Colon (tissue), 2 donors: ENCODE data around the gene FRRS1L.

Experiments used
- FAIRE-seq: peaks from 2 replicates; lab custom pipeline; 2012; peaks lifted over from hg19 to GRCh38; lab: Jason Lieb, UNC
- donor health status: control.
- donor health status: control.

FRRS1L gene

DNA sequence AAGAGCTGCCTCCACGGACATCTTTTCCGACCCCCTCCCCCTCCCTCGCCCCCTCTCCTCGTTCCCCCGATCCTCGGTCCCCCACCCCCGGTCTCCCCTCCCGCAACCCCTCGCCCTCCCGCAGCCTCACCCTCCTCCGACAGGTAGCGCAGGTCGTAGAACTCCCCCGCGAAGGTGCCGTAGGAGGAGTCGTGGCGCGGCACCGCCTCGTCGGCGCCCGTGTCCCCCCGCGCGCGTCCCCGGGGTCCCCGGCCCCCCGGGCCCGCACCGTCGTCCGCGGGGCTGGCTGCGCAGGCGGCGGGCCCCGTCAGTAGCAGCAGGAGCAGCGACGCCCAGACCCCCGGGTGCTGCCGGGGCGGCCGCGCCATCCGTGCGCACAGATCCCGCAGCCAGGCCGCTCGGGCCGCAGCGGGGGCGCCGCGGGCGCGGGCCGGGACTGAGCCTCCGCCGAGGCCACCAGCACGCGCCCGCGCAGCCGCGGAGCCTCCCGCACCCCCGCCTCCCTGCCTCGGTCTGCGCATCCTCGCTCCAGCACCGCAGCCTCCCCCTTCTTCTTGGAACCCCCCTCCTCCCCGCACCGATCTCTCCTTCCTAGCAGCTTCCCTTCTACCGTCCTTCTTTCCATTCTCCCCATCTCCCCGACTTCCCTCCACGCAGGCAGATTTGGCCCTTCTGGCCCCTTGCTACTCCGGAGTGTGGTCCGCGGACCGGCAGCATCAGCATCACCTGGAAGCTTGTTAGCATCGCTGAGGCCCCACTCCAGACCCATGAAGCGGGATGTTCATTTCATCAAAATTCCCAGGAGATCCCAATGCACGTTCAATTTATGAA is at the start of gene FRRS1L:
Gene FRRS1L, minus strand, starts transcription at position 479 of the 831 bp plus-strand sequence. Its CDS starts 111 bp downstream, at position 368.
- FAIRE-seq, result no peak

DNA sequence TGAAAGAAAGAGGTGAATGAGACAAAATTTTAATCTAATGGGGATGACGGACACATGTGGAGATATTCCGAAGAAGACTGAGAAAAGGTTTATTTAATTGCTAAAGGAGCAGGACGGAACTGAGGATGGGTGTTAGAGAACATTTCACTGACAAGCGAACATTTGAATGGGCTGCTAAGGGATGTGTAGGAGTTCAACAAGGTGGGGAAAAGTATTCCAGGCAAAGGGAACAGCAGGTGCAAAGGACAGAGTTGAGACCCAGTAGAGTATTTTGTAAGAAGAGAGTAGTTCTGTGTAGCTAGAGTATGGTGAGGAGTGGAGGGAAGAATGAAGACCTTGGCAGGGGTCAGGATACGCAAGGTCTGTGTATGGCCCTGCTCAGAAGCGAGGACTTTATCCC is 47.4 kb upstream of the FRRS1L start:
- FAIRE-seq, result no peak

DNA sequence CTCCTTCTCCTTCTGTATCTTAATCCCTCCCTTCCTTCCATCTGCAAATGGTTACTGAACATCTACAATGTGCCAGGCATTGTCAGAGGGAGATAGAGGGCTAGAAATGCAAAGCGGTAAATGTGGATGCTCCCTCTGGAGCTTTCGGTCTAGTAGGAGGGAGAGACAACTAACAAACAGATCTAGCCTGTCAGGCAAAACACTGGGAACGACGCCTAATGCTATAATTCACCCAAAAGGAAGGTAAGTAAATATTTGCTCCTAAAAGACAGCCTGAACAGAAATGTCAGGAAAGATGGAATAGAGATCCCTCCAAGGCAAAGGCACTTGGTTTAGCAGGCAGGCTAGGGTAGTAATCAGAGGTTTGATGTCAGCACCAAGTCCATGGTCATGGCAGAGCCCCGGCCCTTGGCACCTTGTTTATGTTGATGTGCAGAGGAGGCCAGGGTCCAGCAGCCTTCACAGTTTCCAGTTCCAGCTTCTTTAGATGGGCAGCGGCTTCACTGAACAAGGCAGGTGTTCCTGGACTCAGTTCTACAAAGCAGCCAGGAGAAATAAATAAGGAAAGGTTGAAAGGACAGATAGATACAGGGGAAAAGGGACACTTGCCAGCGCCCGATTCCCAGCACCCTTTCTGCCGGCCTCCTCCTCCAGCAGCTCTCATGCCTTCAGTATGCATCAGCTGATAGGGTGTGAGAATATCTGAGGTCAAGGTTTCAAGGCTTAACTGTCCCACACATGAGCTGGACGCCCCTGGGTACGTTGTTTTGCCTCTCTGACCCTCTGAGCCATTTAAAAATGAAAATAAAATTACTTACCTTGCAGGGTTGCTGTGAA is 46.5 kb upstream of the FRRS1L start:
- FAIRE-seq, result no peak

DNA sequence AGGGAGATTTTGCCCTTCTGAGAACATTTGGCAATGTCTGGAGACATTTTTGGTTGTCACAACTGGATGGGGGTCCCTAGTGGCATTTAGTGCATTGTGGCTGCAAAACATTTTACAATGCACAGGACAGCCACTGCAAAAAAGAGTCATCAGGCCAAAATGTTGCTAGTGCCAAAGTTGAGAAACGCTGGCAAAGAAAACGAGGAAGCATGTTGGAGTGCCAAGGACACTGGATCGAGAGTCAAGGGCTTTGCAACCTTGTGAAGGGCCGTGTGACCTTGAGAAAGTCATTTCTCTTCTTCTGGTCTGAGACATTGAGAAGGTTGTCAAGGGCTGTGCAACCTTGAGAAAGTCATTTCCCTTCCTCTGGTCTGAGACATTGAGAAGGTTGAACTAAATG is 45.7 kb upstream of the FRRS1L start:
- no peak for FAIRE-seq

GRCh38 chr9:109206670-109207069 is 39.6 kb upstream of the FRRS1L start:
- FAIRE-seq, result no peak

DNA sequence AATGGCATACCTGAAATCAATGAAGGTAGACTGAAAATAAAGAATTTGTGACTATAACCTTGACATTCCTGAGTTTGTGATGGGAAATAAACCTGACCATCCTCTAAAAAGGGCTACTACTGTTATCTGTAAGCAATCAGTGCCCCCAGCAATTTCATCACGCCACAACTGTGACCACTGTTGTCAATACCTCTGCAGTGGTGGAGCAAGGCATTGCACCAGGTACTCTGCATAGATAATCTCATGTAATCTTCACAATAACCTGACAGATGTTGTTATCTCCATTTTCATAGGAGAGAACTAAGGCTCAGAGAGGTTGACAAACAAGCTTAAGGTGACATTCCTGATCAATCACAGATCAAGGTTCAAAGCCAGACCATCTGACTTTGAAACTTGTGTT is 38.5 kb upstream of the FRRS1L start:
- FAIRE-seq, result no peak

DNA sequence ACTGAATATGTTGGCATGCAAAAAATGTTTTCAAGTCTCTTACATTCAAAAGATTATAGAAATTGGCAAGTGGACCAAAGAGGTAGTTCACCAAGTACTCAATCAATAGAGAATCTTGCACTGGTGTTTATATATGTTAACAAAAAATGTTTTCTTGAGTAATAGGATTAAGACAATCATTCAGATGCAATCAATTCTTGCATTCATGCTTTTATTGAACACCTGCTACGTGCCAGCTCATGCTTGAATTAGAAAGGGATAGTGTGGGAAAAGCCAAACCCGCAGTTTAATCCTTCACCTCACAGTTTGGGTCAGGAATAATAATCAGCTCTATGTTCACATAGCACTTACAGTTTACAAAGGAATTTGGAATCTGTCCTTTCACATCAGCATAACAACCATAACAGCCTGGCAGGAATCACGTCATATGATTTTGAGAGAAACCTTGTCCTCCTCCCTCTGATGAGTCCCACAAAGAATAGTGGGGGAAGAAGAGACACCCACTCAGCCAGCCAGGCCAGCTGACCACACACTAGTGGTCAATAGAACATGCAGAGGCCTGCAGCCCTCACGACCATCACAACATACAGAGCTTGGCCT is 36.8 kb upstream of the FRRS1L start:
- FAIRE-seq, result no peak

DNA sequence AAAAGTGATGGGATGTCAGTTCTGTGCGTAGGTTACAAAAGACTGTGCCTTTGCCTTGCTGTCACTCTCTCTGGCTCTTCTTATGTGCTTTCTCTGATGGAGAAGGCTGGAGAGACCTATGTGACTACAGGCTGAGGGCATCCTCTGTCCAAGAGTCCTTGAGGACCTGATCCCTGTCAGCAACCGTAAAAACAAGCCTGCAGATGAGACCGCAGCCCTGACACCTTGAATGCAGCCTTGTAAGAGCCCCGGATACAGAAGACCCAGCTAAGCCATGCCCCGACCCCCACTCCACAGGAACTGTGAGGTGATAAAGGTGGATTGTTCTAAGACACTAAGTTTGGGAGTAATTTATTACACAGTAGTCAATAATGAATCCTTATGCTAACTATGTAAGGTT is 32.6 kb upstream of the FRRS1L start:
- FAIRE-seq, result no peak

DNA sequence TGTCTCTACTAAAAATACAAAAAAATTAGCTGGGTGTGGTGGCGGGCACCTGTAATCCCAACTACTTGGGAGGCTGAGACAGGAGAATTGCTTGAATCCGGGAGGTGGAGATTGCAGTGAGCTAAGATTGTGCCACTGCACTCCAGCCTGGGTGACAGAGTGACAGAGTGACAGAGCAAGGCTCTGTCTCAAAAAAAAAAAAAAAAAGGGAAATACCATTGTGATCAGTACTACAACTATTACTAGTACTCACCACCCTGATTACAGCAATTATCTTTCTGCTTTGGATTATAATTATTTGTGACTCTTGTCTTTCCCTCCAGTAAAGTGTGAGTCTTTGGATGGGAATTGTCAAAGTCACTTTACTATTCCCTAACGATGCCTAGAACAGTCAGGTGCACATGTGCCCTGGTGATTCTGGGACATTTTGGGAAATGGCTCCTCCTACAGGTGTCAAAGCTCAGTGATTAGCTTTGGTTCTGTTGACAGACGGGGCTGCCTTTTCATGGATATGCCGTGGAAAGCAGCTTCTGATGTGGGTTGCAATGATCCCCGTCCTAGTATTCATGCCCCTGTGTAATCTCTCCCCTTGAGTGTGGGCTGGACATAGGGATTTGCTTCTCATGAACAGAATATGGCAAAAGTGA is 31.8 kb upstream of the FRRS1L start:
- FAIRE-seq, result no peak

DNA sequence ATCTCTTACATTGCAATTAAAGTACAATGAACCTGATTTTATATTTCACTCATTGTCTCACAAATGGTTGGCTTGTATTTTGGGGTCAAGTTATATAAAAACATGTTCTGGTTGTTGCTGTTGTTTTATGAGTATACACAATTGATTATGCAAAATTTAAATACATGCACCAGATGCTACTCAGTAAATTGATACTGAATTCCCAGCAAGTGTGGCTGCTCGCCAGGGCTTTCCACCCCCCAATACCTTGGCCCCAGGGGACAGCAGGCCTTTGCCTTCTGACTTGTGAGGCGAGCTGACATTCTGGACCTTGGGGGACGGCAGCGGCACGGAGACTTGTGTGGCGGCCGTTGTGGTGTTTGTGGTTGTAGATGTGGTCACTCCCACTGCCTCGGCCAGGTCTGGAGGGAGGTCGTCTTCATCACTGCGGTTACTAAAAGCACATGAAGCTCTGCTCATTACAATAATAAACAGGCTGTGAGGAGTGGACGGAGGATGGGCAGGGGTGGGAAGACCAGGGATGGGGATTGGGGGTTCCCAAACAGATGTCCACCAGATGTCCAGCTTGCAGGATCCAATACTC is 27.0 kb upstream of the FRRS1L start:
- FAIRE-seq, result no peak

GRCh38 chr9:109192732-109193361 is 25.8 kb upstream of the FRRS1L start:
- FAIRE-seq, result no peak

DNA sequence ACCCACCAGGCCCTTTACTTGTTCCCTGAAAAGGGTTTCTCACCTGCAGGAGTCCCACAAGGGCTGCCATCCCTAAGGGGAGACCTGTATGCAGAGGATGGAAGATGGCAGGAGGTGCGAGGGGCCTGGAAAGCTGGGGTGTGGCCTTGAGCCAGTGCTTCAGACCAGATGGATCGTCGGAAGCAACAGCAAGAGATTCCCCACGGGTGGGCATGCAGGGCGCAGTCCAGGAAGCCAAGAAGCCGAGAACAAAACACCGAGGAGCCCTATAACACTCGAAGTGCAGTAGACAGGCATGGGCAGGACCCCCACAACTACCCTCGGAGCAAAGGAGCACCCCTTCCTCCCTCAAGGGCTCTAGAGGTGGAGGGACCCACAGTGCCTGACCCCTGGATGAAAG is 24.7 kb upstream of the FRRS1L start:
- FAIRE-seq, result no peak

DNA sequence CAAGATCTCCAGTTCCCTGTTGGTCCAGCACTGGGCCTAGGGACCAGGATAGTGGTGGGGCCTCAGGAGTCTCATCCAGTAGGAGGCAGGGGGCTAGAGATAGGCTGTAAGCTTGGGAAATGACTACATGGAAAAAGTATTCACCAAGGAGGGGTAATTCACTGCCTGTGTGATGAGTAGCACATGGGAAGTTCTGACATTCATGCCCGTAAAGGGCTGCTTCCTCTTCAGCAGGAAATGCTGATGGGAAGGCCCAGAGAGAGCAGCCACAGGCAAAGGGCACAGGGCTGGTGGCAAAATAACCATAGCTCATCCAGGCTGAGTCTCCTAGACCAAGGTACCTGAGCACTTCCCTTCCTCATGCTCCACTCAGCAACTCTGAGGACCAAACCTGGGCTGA is 23.1 kb upstream of the FRRS1L start:
- no peak for FAIRE-seq

DNA sequence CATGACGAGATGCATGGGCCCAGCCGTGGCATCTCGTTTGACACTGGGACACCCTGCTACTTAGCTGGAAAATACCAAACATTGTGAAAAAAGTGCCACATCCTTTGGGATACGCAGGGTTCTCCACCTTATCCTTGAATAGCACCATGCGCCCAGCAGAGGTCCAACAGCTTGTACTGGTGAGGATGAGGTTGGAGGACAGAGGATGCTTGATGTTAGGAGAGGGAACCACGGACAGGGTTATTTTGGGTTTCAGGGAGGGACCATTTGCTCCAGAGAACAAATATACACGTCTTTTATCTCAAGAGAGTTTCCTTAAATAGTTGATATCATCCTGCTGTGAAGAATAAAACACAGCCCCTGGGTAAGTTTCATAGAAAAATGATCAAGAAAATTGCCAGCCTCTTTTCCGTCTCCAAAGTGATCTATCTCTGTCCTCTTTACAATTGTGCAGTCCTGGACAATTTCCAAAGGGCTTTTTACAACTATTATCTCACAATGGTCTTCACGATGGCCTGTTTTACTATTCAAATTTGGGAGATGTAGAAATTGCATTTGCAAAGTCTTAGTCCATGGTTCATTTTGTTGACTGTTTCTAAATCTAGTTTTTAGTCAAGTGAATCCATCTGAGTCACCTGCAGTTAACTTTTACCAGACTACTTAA is 19.9 kb upstream of the FRRS1L start:
- FAIRE-seq, result no peak

GRCh38 chr9:109182940-109183798 is 16.1 kb upstream of the FRRS1L start:
- no peak for FAIRE-seq

- FAIRE-seq, result no peak
These were observed 15.5 kb upstream of the FRRS1L start for GRCh38 chr9:109182550-109182939.

GRCh38 chr9:109181284-109181683 is 14.2 kb upstream of the FRRS1L start:
- FAIRE-seq, result no peak

- no peak for FAIRE-seq
These were observed 12.9 kb upstream of the FRRS1L start for GRCh38 chr9:109179801-109180523.

GRCh38 chr9:109176963-109177362 is 9.9 kb upstream of the FRRS1L start:
- no peak for FAIRE-seq
